Measurements from ENCODE around the gene PGRMC1.
"Not testable (repeated sequence)": the region's sequence is repeated elsewhere in the genome, so short reads cannot be mapped to it uniquely, and the experiment has no call there.

The PGRMC1 gene

GRCh38 chrX:119251386-119251785 is 15.3 kb downstream of the PGRMC1 start:
- FAIRE-seq, result no peak
- no peak for DNase-seq (ENCODE audit: insufficient read length, low spot score)
- TF ChIP-seq, protein P1, sequence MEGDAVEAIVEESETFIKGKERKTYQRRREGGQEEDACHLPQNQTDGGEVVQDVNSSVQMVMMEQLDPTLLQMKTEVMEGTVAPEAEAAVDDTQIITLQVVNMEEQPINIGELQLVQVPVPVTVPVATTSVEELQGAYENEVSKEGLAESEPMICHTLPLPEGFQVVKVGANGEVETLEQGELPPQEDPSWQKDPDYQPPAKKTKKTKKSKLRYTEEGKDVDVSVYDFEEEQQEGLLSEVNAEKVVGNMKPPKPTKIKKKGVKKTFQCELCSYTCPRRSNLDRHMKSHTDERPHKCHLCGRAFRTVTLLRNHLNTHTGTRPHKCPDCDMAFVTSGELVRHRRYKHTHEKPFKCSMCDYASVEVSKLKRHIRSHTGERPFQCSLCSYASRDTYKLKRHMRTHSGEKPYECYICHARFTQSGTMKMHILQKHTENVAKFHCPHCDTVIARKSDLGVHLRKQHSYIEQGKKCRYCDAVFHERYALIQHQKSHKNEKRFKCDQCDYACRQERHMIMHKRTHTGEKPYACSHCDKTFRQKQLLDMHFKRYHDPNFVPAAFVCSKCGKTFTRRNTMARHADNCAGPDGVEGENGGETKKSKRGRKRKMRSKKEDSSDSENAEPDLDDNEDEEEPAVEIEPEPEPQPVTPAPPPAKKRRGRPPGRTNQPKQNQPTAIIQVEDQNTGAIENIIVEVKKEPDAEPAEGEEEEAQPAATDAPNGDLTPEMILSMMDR (IDR thresholded peaks at IDR 0.05; ENCODE audit: insufficient read depth, missing control alignments), result no peak

DNA sequence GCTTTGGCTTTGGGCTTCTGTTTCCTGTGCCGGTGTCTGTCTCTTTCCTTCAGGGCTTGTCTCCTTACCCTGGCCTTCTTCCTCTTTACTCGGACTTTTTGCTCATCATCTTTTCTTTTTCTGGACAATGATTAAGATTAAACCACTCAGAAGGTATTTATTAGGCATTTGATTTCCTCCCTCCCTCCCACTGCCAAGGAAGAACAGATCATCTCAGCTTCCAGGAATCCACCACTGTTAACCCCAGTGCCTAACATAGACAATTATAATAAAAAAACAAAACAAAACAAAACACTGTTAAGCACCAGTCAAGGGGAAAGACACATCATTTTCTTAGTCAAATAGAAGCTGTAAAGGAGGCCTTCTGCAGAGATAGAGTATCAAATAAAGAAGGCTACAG is 16.6 kb downstream of the PGRMC1 start:
- TF ChIP-seq, protein P1 (IDR thresholded peaks at IDR 0.05; ENCODE audit: insufficient read depth, missing control alignments), result no peak
- DNase-seq (ENCODE audit: insufficient read length, low spot score), result no peak
- no peak for FAIRE-seq

DNA sequence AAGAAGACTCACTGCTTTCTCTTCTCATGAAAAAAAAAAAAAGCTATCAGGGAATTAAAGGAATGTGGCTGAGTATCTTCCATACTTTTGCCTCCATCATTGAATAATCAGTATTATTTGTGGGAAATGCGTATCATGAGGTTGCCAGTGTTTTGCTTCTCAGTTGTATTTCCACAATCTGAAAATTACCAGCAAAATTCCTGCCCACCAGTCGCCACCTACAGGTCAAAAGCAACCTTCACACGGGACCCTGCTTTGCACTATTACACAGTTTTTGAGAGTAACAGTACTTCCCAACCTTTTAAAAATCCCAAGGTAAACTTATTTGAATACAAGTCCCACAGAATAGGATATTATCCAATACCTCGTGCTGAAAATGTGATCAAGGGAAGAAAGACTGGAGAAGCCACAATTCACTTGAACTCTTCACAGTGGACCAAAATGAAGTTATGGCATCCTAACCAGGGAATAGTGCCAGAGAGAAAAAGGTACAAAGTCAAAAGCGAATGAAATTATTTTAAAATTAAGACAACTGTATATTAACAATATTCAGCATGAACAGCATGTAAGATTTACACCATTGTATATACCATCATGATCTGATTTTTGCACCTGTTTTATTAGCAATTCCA is 30.4 kb downstream of the PGRMC1 start:
- peak; percentile 90 for FAIRE-seq
- DNase-seq (ENCODE audit: insufficient read length, low spot score), result no peak
- TF ChIP-seq, protein P1 (IDR thresholded peaks at IDR 0.05; ENCODE audit: insufficient read depth, missing control alignments), result peak; percentile 58

- FAIRE-seq, result not testable (repeated sequence)
Observed at GRCh38 chrX:119267115-119267514, 31.0 kb downstream of the PGRMC1 start.

GRCh38 chrX:119272882-119273419 is 36.9 kb downstream of the PGRMC1 start:
- no peak for FAIRE-seq
- no peak for DNase-seq (ENCODE audit: insufficient read length, low spot score)
- TF ChIP-seq, protein P1 (IDR thresholded peaks at IDR 0.05; ENCODE audit: insufficient read depth, missing control alignments), result no peak

More at GRCh38 chrX:119267115-119267514, 31.0 kb downstream of the PGRMC1 start:
- not testable (repeated sequence) for DNase-seq (ENCODE audit: insufficient read length, low spot score)

DNA sequence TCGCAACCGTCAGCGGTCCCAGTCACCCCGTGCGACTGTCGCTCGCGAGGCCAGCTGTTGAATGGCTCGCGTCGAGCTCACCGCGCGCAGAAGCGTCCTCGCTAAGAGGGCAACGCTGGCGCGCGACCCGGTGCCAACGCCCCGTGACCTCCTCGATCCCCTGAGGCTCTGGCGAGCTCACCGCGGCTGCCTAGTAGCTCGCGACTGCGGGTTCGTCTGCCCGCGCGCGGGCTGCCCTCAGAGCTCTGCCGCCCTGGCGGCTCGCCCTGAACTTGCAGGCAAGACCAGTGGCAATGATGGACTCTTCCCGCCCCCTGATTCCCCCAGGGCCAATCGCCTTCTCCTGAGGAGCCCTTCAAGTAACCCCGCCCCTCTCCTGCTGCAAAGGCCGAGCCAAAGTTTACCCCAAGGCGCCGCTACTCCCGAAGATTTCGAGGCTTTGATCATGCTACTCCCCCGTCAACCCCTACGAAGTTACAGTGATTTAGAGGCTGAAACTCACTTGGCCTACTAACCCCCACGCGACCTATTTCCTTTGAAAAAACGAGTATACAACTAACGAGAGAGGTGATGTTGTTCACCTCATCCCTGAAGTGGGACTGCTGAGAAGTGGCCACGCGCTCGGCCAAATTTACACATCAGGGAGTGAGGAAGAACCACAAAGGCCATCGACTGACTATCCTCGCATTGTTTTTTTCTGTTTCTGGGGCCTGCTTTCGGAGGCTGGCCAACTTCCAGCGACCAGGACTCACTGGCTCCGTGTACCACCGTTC is 37.5 kb downstream of the PGRMC1 start:
- TF ChIP-seq, protein P1 (IDR thresholded peaks at IDR 0.05; ENCODE audit: insufficient read depth, missing control alignments), result no peak
- no peak for FAIRE-seq
- no peak for DNase-seq (ENCODE audit: insufficient read length, low spot score)

GRCh38 chrX:119282347-119282746 is 46.3 kb downstream of the PGRMC1 start:
- not testable (repeated sequence) for DNase-seq (ENCODE audit: insufficient read length, low spot score); FAIRE-seq

DNA sequence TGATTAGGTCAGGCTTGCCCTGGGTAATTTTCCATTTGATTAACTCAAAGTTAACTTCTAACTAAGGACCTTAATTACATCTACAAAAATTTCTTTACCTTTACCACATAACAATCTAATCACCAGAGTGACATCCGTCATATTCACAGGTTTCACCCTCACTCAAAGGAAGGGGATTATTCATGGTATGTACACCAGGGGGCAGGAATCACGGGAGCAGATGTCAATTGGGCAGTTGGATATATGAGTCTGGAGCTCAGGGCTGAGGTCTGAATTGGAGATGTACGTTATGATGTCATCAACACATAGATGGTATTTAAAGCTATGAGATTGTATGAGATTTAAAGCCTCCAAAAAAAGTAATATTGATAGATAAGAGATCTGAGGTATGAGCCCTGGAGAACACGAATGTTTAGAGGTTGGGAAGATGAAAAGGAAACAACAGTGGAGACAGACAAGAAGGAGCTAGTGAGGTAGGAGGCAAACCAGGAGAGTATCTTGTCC is 52.9 kb downstream of the PGRMC1 start:
- TF ChIP-seq, protein P1 (IDR thresholded peaks at IDR 0.05; ENCODE audit: insufficient read depth, missing control alignments), result no peak
- DNase-seq (ENCODE audit: insufficient read length, low spot score) (no peak), FAIRE-seq (no peak)
